ENCODE measurements around the gene FOXP1. TPM values are rescaled to one million over a fixed set of nuclear protein-coding genes. Genes with fewer than 3 reads are reported as not detected.

Gene FOXP1
- total RNA-seq, 2 donors from 2014 or later: 41.7 to 94.3 TPM

DNA sequence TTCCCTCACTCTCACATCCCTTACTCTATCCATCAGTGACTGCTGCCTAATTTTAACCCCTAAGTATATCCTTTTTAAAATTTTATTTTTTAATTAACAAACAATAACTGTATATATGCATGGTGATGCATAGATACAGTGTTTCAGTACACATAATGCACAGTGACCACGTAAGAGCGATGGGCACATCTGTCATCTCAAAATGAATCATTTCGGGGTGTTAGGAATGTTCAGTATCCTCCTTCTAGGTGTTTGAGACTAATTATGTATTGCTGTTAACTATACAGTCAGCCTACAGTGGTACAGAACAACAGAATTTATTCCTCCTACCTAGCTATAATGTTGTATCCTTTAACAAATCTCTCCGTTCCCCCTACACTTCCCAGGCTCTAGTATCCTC is 307.0 kb downstream of the FOXP1 start:
- no peaks in the 10 kb centered on the region for H3K9me3 Mint-ChIP-seq
- Histone ChIP-seq H3K4me3 (ENCODE audit: low read length) (no peak overlapping the region), H3K36me3 (ENCODE audit: control insufficient read depth, insufficient read depth, low read length) (no peaks in the 10 kb centered on the region), H3K27ac (ENCODE audit: low read depth, low read length) (no peak overlapping the region), H3K4me1 (ENCODE audit: control insufficient read depth, insufficient read depth, low read length) (no peaks in the 10 kb centered on the region), H3K9me3 (ENCODE audit: control insufficient read depth, low read length) (no peaks in the 10 kb centered on the region), H3K9ac (ENCODE audit: extremely low read depth, low read length, poor library complexity, severe bottlenecking) (no peak overlapping the region), H3K27me3 (ENCODE audit: control insufficient read depth, insufficient read depth, low read length, poor library complexity, severe bottlenecking) (no peaks in the 10 kb centered on the region)
- no peak overlapping the region for H3K4me3 Mint-ChIP-seq
- WGBS, 2 experiments (ENCODE audit: insufficient coverage in 1 of 2, insufficient read length in 1 of 2): 96 to 100% methylated on average over 4 of the region's 4 CpGs
- H3K36me3 Mint-ChIP-seq (ENCODE audit: low read depth): no peaks in the 10 kb centered on the region
- H3K27me3 Mint-ChIP-seq (ENCODE audit: insufficient read depth): no peaks in the 10 kb centered on the region
- peaks cover 16% of the 10 kb centered on the region for H3K4me1 Mint-ChIP-seq
- DNase-seq: no peak
- no peak overlapping the region for H3K27ac Mint-ChIP-seq
- TF ChIP-seq, protein P1, sequence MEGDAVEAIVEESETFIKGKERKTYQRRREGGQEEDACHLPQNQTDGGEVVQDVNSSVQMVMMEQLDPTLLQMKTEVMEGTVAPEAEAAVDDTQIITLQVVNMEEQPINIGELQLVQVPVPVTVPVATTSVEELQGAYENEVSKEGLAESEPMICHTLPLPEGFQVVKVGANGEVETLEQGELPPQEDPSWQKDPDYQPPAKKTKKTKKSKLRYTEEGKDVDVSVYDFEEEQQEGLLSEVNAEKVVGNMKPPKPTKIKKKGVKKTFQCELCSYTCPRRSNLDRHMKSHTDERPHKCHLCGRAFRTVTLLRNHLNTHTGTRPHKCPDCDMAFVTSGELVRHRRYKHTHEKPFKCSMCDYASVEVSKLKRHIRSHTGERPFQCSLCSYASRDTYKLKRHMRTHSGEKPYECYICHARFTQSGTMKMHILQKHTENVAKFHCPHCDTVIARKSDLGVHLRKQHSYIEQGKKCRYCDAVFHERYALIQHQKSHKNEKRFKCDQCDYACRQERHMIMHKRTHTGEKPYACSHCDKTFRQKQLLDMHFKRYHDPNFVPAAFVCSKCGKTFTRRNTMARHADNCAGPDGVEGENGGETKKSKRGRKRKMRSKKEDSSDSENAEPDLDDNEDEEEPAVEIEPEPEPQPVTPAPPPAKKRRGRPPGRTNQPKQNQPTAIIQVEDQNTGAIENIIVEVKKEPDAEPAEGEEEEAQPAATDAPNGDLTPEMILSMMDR (conservative IDR thresholded peaks at IDR 0.05): no peak

DNA sequence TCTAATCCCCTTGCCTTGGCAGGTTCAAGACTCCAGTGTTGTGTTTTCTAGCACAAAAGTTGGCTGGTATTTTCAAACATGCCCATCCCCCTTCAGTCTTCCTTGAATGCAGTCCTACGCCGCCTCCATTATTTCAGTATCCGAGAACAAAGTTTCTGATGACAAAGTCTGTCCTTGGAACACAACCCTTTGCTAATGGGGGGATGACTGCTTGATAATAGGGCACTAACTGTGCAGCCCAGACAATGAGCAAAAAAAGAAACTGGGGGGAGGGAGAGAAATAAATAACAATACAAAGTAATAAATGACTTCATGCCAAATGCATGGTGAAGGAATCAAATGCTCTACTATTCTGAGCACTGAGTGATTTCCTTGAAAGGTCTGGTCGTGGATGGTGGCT is 310.1 kb downstream of the FOXP1 start:
- no peak for DNase-seq
- no peaks in the 10 kb centered on the region for H3K9me3 Mint-ChIP-seq
- H3K4me1 Mint-ChIP-seq: peaks cover 25% of the 10 kb centered on the region
- no peak overlapping the region for H3K27ac Mint-ChIP-seq
- H3K36me3 Mint-ChIP-seq (ENCODE audit: low read depth): no peaks in the 10 kb centered on the region
- Histone ChIP-seq H3K4me3 (ENCODE audit: low read length) (no peak overlapping the region), H3K27ac (ENCODE audit: low read depth, low read length) (no peak overlapping the region), H3K36me3 (ENCODE audit: control insufficient read depth, insufficient read depth, low read length) (no peaks in the 10 kb centered on the region), H3K9ac (ENCODE audit: extremely low read depth, low read length, poor library complexity, severe bottlenecking) (no peak overlapping the region), H3K9me3 (ENCODE audit: control insufficient read depth, low read length) (no peaks in the 10 kb centered on the region), H3K4me1 (ENCODE audit: control insufficient read depth, insufficient read depth, low read length) (no peaks in the 10 kb centered on the region), H3K27me3 (ENCODE audit: control insufficient read depth, insufficient read depth, low read length, poor library complexity, severe bottlenecking) (no peaks in the 10 kb centered on the region)
- TF ChIP-seq, protein P1 (conservative IDR thresholded peaks at IDR 0.05): no peak
- no peaks in the 10 kb centered on the region for H3K27me3 Mint-ChIP-seq (ENCODE audit: insufficient read depth)
- WGBS, 2 experiments (ENCODE audit: insufficient coverage in 1 of 2, insufficient read length in 1 of 2): 95 to 100% methylated on average over 2 to 4 of the region's 4 CpGs
- H3K4me3 Mint-ChIP-seq: no peak overlapping the region

DNA sequence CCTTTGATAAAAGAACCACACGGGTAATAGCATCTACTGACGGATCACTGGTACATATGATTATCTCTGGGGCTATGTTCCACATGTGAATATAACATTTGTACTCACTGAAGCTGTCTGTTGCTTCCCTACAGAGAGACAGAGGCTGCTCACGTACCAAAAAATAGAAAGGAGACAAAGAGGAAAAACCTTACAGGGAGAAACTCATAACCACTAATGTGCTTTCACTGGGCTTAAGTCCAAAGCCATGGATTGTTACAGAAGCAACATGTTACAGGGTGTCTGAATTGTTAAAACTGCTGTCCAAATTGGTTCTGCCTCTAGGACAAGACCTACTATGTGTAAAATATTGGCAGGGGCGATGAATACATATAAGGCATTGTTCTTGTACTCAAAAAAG is 311.9 kb downstream of the FOXP1 start:
- Histone ChIP-seq H3K36me3 (ENCODE audit: control insufficient read depth, insufficient read depth, low read length) (no peaks in the 10 kb centered on the region), H3K4me1 (ENCODE audit: control insufficient read depth, insufficient read depth, low read length) (no peaks in the 10 kb centered on the region), H3K27me3 (ENCODE audit: control insufficient read depth, insufficient read depth, low read length, poor library complexity, severe bottlenecking) (no peaks in the 10 kb centered on the region), H3K9ac (ENCODE audit: extremely low read depth, low read length, poor library complexity, severe bottlenecking) (no peak overlapping the region), H3K4me3 (ENCODE audit: low read length) (no peak overlapping the region), H3K27ac (ENCODE audit: low read depth, low read length) (no peak overlapping the region), H3K9me3 (ENCODE audit: control insufficient read depth, low read length) (no peaks in the 10 kb centered on the region)
- H3K4me1 Mint-ChIP-seq: peaks cover 25% of the 10 kb centered on the region
- DNase-seq: no peak
- peaks cover 3% of the 10 kb centered on the region for H3K36me3 Mint-ChIP-seq (ENCODE audit: low read depth)
- no peak overlapping the region for H3K27ac Mint-ChIP-seq
- H3K4me3 Mint-ChIP-seq: no peak overlapping the region
- TF ChIP-seq, protein P1 (conservative IDR thresholded peaks at IDR 0.05): no peak
- no peaks in the 10 kb centered on the region for H3K9me3 Mint-ChIP-seq
- no peaks in the 10 kb centered on the region for H3K27me3 Mint-ChIP-seq (ENCODE audit: insufficient read depth)
- 79 to 91% methylated on average over 3 to 4 of the region's 4 CpGs for WGBS, 2 experiments (ENCODE audit: insufficient coverage in 1 of 2, insufficient read length in 1 of 2)
